Colonic mucosa (tissue), 4 donors: ENCODE measurements around the gene OOSP4B. TPM values are rescaled to one million over a fixed set of nuclear protein-coding genes. Genes with fewer than 3 reads are reported as not detected.

Experiments used
- DNase-seq: peaks from one replicate; pipeline ENCODE4 v3.0.0-alpha.2; 2020
- H3K27ac ChIP-seq: fragments of 200-600 bp; one replicate; pipeline ENCODE4 v1.8.0; 2021
- H3K27me3 ChIP-seq: fragments of 200-600 bp; one replicate; pipeline ENCODE4 v1.8.0; 2021
- H3K36me3 ChIP-seq: fragments of 200-600 bp; one replicate; pipeline ENCODE4 v1.8.0; 2021
- H3K4me1 ChIP-seq: fragments of 200-600 bp; one replicate; pipeline ENCODE4 v1.8.0; 2021; ENCODE audit warnings: mild to moderate bottlenecking
- H3K4me3 ChIP-seq: fragments of 200-600 bp; one replicate; pipeline ENCODE4 v1.8.0; 2021
- H3K9ac ChIP-seq, 2 donors: one replicate each; pipeline ENCODE4 v1.7.0; 2013; ENCODE audit warnings: control low read depth in 2 of 2, low read depth in 2 of 2, low read length in 2 of 2
- H3K9me3 ChIP-seq: fragments of 200-600 bp; one replicate; pipeline ENCODE4 v1.8.0; 2021
- intact Hi-C: fragments of 100-400 bp; cut with DNase I; formaldehyde crosslinking; loops from one replicate; pipeline ENCODE4 v1.14.1; 2022
- total RNA-seq, 2 donors: library from RNA; stranded (reverse); fragmentation: NEBNext Ultra II Directional in 1 of 2; extraction: Animal tissue kit (Norgen Biotek cat#: 25700) in 1 of 2; gene quantifications; one replicate each; pipeline ENCODE4 v1.2.1, GENCODE V29; 2021
- TF ChIP-seq, protein P1 (sequence below): fragments of 200-600 bp; IDR thresholded peaks from one replicate; pipeline ENCODE4 v1.8.0; 2022; ENCODE audit warnings: antibody characterized with exemption, mild to moderate bottlenecking
- donor health status: healthy.
- donor health status: DM: no; HTN: no; CAD: no.
- donor health status: DM: no; HTN: no; CAD: no.

OOSP4B gene
- total RNA-seq, 2 donors from 2014 or later, result not detected

DNA sequence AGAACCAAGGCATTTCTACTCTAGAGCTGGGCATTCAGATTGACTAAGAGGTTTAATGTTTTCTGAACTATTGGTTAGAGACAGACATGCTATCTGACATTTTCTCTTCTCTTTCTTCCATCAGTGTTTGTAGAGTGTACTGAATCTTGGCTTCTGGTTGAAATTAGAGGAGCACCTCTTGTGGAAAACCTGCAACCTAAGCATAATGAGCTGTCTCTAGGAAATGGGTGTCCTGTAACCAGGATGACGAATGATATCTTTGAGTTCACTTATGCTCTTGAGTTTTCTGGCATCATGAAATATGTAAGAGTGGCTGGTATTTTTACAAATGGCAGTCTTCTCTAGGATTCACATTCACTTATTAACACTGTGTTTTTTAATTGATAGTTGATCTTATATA lies 33.8 kb upstream of the OOSP4B start:
- Histone ChIP-seq H3K4me3 (no peak overlapping the region), H3K36me3 (no peaks in the 10 kb centered on the region), H3K9me3 (no peaks in the 10 kb centered on the region), H3K4me1 (no peaks in the 10 kb centered on the region), H3K9ac (no peak overlapping the region), H3K27me3 (no peaks in the 10 kb centered on the region), H3K27ac (no peak overlapping the region)
- TF ChIP-seq, protein P1, sequence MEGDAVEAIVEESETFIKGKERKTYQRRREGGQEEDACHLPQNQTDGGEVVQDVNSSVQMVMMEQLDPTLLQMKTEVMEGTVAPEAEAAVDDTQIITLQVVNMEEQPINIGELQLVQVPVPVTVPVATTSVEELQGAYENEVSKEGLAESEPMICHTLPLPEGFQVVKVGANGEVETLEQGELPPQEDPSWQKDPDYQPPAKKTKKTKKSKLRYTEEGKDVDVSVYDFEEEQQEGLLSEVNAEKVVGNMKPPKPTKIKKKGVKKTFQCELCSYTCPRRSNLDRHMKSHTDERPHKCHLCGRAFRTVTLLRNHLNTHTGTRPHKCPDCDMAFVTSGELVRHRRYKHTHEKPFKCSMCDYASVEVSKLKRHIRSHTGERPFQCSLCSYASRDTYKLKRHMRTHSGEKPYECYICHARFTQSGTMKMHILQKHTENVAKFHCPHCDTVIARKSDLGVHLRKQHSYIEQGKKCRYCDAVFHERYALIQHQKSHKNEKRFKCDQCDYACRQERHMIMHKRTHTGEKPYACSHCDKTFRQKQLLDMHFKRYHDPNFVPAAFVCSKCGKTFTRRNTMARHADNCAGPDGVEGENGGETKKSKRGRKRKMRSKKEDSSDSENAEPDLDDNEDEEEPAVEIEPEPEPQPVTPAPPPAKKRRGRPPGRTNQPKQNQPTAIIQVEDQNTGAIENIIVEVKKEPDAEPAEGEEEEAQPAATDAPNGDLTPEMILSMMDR, result no peak
- intact Hi-C loops, result no loop called here
- DNase-seq, result no peak

DNA sequence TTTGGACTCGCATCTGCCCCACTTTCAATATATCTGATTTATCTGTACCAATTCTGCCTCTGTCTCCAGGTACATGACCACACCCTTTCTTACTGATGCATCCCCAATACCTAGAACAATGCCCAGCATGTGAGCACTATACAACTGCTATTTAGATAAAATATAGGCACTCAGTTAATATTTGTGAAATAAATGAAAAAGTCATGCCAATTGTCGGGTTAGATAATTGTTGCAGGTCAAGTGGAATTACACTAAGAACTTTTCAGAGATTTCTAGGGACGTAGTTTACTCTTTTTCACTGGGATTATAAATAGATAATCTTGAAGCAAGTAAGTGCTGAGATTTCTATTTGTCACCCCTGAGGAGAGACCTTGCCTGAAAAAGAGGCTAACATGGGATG lies 32.6 kb upstream of the OOSP4B start:
- intact Hi-C loops, result no loop called here
- TF ChIP-seq, protein P1, result no peak
- no peak for DNase-seq
- Histone ChIP-seq H3K9me3 (no peaks in the 10 kb centered on the region), H3K27ac (no peak overlapping the region), H3K27me3 (no peaks in the 10 kb centered on the region), H3K36me3 (no peaks in the 10 kb centered on the region), H3K4me3 (no peak overlapping the region), H3K4me1 (no peaks in the 10 kb centered on the region), H3K9ac (no peak overlapping the region)

DNA sequence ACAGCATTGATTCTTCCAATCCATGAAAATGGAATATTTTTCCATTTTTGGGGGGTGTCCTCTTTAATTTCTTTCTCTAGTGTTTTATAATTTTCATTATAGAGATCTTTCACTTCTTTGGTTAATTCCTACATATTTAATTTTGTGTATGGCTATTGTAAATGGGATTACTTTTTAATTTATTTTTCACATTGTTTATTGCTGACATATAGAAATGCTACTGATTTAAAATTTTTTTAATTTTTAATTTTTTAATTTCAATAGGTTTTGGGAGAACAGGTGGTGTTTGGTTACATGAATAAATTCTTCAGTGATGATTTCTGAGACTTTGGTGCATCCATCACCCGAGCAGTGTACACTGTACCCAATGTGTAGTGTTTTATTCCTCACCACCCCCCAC lies 26.6 kb upstream of the OOSP4B start:
- no peaks in the 10 kb centered on the region for H3K4me1 ChIP-seq
- no peaks in the 10 kb centered on the region for H3K9me3 ChIP-seq
- H3K27ac ChIP-seq, result no peak overlapping the region
- intact Hi-C loops, result no loop called here
- DNase-seq, result no peak
- no peaks in the 10 kb centered on the region for H3K27me3 ChIP-seq
- H3K36me3 ChIP-seq, result no peaks in the 10 kb centered on the region
- no peak overlapping the region for H3K4me3 ChIP-seq
- H3K9ac ChIP-seq, result no peak overlapping the region
- TF ChIP-seq, protein P1, result no peak

DNA sequence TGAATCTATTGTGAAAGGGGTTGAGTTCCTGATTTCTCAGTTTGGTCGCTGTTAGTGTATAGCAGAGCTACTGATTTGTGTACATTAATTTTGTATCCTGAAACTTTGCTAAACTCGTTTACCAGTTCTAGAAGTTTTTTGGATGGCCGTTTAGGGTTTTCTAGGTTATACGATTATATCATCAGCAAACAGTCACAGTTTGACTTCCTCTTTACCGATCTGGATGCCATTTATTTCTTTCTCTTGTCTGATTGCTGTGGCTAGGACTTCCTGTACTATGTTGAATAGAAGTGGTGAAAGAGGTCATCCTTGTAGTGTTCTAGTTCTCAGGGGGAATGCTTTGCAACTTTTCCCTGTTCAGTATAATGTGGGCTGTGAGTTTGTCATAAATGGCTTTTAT lies 24.6 kb upstream of the OOSP4B start:
- H3K9ac ChIP-seq, result no peak overlapping the region
- H3K4me1 ChIP-seq, result no peaks in the 10 kb centered on the region
- H3K36me3 ChIP-seq, result no peaks in the 10 kb centered on the region
- no peak for DNase-seq
- no peak overlapping the region for H3K27ac ChIP-seq
- intact Hi-C loops, result no loop called here
- TF ChIP-seq, protein P1, result no peak
- H3K9me3 ChIP-seq, result no peaks in the 10 kb centered on the region
- H3K27me3 ChIP-seq, result no peaks in the 10 kb centered on the region
- no peak overlapping the region for H3K4me3 ChIP-seq

DNA sequence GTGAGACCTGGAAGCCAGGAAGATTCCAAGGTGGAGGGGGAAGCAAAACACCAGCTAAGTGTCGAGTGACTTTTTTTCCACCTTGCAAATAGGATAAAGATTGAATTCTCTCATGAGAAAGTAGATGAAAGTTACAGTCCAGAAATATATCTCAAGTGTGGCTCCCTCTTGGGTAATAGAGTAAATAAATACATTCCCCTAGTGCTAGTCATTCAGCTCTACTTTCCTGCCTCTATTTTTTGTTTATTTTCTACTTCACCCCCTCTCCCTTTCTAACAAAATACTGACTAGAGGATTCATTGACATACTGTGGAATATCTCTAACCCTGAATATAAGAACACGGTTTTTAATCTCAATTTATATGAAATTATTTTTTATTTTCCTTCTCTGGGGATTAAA lies 19.2 kb upstream of the OOSP4B start:
- Histone ChIP-seq H3K27ac (no peak overlapping the region), H3K4me1 (no peaks in the 10 kb centered on the region), H3K27me3 (no peaks in the 10 kb centered on the region), H3K9ac (no peak overlapping the region), H3K4me3 (no peak overlapping the region), H3K9me3 (no peaks in the 10 kb centered on the region), H3K36me3 (no peaks in the 10 kb centered on the region)
- TF ChIP-seq, protein P1, result no peak
- no peak for DNase-seq
- intact Hi-C loops, result no loop called here

DNA sequence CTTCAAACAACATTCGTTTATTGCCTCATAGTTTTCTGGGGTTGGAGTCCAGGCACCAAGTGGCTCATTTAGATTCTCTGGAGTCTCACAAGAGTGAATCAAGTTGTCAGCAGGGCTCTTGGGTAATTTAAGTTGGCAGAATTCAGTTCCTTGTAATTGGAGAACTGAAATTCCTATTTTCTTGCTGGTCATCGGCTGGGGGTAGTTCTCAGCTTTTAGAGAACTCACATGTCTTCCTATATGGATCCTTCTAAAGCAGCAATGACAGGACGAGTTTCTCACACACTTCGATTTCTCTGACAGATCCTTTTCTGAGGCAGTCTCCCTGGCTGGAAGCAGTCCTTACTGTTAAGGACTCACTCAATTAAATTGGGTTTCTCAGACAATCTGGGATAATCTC lies 17.3 kb upstream of the OOSP4B start:
- intact Hi-C loops, result no loop called here
- Histone ChIP-seq H3K4me3 (no peak overlapping the region), H3K9ac (no peak overlapping the region), H3K4me1 (no peaks in the 10 kb centered on the region), H3K27ac (no peak overlapping the region), H3K36me3 (no peaks in the 10 kb centered on the region), H3K9me3 (no peaks in the 10 kb centered on the region), H3K27me3 (no peaks in the 10 kb centered on the region)
- TF ChIP-seq, protein P1, result no peak
- no peak for DNase-seq
